Measurements from ENCODE around the gene DTNB.
A peak's percentile ranks its signal among the peaks of the same experiment; 100 is the strongest.

The DTNB gene

DNA sequence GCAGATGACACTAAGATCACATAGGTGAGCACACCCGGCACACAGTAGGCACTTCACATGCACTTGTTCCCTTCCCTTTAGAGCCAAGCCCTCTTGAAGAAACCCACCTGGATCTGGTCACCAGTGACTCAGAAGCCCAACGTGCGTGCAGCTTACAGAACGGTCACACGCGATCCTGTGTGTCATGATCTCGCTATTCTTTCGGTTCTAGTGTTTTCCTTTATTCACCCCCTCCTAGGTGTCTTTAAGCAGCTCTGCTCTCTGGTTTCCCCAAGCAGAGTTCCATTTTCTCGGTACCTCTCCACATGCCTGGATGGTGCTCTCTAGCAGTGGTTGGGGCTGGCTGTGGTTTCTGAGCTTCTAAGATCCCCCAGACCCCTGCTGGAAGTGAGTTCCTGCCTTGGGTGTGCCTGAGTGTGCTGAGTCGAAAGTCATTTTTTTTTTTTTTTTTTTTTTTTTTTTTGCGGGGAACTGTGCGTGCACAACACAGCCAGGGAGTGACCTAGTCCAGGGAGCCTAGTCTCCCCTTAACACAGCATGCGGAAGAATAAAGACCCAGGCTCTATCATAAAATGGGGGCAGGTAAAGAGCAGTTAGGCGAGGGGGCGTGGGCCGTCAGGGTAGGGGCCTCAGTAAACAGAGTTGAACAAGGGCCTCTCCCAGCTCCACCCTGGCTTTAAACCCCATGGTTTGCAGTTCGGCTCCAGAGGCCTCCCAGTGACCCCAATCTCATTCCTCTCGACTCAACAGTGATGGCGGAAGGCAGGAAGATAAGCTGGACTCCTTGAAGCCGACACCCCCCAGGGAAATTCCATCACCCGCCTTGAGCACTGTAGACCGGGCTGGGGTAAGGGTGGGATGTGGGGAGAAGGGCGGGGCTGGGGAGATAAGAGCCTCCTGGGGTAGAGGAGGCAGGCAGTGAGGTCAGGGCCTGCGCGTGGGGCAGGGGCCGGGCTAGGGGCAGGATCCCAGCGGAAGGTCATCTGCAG lies 301.8 kb downstream of the DTNB start:
- DNase-seq (ENCODE audit: low spot score) = no peak

DNA sequence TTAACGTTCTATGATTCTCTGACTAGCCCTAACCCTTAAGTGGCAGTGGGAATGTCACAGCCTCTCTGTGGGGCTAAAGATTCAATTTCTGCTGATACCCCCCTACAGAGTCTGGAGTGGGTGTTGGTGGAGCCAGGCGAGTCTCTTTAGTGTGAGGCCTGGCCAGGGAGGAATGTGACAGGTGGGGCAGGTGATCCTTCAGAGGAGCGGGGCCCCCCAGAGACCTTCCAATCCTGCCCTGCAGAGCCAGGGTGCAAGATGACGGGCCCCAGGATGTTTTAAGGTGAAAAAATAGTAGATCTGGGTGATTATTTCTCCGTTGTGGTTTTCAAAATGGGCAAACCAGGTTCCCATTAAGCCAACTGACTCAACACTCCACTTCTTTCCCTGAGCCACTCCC lies 303.5 kb downstream of the DTNB start:
- DNase-seq (ENCODE audit: low spot score) = no peak

DNA sequence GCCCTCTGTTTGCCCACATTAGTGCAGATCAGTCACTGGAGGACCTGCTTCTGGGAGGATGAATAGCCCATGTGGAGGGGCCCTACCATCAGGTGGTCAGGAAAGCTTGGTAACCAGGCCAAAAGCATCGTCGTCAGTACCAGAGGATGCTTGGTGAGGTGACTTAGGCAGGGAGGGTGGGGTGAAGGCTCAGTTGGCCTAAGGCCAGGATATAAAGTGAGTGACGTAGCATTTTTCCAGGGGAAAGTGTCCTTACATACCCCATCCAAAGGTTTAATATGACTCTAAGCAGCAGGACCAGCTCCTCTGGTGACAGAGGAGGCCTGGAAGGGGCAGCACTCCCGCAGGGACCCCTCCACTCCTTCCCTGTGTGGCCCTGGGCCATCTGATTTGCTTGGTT lies 303.9 kb downstream of the DTNB start:
- no peak for DNase-seq (ENCODE audit: low spot score)

DNA sequence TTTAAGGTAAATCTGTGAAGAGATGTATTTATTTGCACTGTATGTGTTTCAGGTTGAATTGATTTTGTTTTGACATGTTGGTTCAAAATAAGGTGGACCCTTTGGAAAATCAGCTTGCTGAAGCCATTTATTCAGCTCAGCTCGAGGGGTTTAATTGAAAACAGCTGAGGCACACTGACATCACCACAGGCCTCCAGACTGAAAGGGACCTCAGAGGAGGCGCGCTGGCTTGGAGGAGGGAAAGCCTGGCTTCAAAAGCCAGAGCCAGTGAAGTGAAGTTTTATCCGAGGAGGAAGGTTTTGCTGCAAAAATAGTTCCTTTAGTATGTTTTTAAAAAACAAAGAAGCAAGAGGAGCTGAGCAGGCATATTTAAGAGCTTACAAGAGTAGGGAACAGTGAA lies 304.7 kb downstream of the DTNB start:
- no peak for DNase-seq (ENCODE audit: low spot score)

DNA sequence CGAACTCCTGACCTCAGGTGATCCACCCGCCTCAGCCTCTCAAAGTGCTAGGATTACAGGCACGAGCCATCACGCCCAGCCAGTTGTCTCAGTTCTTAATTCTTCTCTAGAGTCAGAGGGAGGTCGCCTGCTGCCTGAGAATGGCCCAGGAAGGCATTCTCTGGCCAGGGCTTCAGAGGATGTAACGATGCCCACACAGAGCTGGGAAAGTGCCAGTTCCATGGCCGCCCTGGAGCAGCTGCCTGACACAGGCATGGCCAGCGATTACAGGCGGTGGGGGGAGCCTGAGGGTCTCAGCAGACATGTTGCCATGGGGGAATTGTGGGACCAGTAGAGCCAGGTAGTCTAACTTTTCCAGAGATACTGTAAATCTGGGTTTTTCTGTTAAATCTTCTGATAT lies 306.1 kb downstream of the DTNB start:
- no peak for DNase-seq (ENCODE audit: low spot score)

DNA sequence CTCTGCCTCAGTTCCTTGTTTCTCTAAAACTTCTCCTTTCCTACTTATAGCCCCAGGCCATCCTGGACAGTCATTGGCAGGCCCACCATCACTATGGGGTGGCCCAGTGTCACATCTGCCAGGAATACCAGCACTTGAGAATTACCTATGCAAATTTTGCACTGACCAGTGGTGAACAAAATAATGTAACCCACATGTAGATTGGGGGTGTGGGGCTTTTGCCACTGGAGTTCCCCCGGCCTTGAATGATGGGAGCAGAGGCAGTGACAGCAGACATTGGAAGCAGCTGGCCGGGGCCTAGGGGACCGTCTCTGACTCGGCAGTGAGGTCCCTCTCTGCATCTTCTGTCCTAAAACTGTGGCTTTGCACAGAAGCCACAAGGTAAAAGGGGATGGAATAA lies 306.7 kb downstream of the DTNB start:
- DNase-seq (ENCODE audit: low spot score) = no peak

DNA sequence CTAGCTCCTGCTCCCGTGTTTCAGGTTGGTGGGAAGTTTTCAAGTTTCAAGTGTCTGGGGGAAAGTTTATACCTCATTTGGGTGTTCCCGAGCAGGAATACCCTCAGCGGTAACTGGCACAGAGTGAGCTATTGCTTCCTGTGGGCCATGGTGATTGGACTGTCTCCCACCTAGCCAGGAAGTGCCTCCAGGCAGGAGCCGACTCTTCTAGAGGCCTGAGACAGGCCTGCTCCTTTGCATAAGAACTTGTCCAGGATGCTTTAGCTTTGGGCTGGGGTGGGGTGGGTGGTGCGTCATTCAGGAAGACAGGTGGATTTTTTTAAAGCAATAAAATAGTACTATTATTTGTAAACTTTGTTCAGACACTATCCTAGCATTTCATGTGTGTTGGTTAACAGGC lies 308.1 kb downstream of the DTNB start:
- no peak for DNase-seq (ENCODE audit: low spot score)

DNA sequence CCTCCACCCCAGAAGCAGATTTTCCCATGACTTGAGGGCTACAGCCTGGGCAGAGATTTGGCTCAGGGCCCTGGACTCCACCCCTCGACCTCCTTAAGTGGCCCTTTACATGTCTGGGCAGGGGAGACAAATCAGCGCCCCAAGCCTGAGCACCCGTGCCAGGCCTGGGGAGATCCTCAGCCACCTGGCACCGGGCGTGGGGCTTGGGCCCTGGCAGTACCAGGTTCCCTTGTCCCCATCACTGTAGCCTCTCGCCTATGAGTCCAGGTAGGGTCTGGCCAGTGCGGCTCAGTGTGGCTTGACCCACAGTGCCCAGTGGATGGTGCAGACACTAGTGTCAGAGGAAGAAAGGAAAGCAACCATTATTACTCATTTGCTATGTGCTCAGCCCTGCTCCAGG lies 309.6 kb downstream of the DTNB start:
- DNase-seq (ENCODE audit: low spot score) = no peak

DNA sequence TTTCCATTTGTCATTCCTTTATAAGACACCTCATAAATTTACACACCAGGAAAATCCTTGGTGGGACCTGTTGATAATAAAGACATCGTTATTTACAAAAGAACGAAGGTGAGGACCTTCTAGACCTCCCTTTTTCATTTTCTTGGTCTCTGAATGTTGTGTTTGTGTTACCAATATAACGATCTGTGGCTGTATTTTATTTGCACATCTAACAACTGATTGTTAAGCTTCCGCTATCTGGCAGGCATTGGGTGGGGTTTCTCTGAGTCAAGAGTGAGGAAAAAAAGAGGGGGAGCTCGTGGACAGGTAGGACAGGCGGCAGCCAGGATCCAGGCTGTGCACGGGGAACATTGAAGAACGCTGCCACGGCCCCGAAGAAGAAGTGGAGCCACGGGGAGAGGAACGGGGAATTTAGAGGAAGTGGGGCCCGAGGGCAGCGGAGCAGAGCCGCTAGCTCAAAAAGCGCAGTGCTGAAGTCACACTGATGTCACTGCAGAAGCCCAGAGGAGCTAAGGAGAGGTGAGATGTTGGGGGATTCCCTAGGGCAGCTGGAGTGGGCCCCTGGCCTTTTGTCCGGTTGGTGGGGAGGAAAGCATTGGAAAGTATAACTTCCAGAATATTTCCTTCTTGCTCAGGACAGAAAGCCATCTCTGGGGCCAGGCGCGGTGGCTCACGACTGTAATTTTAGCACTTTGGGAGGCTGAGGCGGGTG lies 310.8 kb downstream of the DTNB start:
- no peak for DNase-seq (ENCODE audit: low spot score)

DNA sequence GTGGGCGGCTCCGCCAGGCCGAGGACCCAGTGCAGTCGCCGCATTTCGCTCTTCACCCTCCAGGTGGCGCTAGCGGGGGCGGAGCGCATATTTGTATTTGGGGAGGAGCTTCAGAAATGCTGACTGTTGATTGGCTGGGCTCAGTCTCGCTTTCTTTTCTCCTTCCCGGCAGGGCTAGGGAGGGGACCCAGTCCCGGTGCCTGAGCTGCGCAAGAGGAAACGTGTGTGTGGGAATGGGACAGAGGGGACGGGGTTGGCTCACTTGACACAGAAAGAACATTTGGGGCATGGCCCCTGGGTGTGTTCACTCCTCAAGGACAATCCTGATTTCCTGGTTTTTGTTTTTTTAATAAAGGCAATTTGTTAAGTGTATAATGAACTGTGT lies 311.3 kb downstream of the DTNB start:
- peak; percentile 91 for DNase-seq (ENCODE audit: low spot score)

DNA sequence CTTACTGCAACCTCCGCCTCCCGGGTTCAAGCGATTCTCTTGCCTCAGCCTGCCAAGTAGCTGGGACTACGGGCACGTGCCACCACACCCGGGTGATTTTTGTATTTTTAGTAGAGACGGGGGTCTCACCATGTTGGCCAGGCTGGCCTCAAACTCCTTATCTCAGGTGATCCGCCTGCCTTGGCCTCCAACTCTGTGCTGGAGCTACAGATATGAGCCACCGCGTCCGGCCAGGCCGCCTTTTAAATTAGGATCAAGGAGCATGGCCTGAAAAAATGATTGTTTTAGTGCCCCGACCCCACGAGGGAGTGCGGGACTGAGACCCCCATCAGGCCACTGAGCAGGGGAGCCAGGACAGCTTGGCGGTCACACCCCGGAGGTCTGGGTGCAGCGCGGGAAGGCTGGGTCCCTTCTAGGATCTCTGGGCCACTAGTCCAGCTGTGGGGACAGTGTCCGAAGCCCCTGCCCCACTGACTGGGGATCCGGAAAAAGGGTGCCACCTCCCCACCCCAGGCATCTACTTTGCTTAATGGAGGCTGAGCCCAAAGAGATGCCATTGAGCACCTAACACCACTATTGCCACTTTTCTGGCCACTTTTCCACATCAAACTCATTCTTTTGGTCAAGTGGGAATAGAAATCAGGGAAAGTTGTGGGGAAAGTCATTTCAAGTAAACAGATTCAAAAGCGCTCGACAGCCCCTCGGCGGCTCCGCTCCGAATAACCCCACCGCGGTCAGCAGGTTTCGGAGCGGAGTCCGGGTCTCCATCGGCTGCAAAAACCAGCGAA lies 311.9 kb downstream of the DTNB start:
- no peak for DNase-seq (ENCODE audit: low spot score)

DNA sequence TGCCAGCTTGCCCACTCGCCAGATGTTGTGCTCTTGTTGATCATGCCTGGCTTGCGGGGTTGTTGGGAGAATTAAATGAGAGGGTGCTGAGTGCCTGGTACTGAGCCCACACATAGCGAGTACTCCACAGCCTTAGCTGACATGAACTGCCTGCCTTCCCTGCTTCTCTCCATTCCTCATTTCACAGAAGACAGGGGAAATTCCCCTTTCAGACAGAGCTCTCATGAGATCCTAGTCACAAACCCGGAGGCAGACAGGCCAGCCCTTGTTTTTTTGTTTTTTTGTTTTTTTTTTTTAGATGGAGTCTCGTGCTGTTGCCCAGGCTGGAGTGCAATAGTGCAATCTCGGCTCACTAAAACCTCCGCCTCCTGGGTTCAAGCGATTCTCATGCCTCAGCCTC lies 314.5 kb downstream of the DTNB start:
- no peak for DNase-seq (ENCODE audit: low spot score)

DNA sequence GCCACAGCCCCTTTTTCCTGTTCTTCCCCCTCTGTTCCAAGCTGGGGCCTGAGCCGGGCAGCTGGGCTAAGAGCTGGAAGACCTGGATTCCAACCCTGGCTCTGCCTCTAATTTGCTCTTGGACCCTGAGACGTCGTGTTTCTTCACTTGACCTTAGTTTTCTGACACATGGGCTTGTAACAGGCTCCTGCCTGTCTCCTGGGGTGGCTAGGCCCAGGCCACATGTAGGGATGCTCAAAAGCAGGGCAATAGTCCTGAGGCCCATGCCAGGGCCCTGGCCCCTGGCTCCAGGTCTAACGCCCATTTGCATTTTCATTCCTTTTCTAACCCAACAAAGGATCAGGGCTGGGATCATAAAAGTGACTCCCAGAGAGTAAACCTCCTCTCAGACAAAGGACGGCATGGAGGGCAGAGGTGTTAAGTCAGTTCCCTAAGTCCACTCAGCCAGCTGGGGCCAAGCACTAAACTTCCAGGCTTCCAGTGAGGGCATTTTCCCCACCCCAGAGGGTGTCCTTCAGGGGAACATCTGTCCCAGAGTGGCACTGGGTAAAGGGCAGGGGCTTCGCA lies 315.0 kb downstream of the DTNB start:
- DNase-seq (ENCODE audit: low spot score) = no peak

DNA sequence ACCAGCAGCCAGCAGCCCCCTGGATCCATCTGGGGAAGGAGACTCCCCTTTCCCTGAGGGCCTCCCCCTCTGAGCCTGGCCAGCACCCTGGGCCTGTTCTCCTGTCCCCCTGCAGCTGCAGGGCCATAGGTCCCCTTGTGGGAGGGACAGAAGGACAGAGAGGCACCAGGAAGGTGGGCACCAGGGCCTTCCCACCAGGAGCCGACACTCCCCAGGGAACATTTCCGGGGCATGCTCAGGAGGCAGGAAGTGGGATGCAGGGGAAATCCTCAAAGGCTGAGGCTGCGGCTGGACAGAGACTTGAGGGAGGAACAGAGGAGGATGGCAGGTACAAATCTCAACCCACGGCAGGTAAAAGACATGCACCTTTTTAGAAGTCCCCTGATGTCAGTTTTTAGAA lies 317.3 kb downstream of the DTNB start:
- no peak for DNase-seq (ENCODE audit: low spot score)

DNA sequence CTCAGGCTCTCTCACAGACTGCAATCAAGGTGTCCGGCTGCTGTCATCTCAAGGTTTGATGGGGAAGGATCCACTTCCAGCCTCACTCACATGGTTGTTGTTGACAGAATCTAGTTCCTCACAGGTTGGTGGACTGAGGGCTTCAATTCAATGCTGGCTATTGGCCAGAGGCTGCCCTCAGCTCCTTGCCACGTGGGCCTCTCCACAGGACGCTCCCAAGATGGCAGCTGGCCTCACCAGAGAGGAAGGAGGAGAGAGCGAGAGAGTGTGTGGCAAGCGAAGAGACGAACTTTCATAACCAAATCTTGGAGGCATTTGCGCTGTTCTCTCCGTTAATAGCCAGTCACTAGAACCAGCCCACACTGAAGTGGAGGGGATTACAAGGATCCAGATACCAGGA lies 318.1 kb downstream of the DTNB start:
- no peak for DNase-seq (ENCODE audit: low spot score)

DNA sequence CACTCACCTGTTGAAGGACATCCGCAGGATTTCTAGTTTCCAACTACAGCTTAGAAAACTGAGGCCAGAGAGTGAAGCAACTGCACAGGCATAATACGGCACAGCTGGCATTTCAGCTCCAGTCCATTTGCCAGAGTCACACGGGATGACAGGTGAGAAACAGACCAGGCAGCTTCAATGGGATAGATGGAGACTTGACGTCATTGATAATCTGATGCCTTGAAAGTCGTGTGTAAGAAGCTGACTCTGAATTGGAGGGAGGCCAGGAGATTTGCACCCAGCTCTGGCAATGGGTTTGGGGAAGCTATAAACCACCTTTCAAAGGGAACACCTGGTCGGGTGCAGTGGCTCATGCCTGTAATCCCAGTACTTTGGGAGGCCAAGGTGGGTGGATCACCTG lies 319.3 kb downstream of the DTNB start:
- no peak for DNase-seq (ENCODE audit: low spot score)

DNA sequence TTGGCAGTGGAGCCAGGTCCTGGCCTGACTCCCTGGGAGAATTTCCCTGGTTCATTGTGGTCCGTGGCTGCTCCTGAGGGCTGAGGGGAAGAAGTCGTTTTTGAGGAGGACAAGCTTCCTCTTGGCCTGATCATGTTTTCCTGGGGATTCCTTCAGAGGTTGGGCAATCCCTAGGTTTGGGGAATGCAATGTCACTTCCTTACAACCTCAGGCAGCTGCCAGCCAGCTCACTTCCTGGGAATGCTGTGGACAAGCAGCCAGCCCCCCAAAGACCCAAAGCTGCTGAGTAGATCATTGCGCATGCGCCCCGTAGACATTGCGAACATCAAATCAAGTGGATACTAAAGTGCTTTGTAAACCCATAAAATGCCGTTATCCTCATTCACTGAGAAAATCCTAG lies 324.0 kb downstream of the DTNB start:
- no peak for DNase-seq (ENCODE audit: low spot score)

DNA sequence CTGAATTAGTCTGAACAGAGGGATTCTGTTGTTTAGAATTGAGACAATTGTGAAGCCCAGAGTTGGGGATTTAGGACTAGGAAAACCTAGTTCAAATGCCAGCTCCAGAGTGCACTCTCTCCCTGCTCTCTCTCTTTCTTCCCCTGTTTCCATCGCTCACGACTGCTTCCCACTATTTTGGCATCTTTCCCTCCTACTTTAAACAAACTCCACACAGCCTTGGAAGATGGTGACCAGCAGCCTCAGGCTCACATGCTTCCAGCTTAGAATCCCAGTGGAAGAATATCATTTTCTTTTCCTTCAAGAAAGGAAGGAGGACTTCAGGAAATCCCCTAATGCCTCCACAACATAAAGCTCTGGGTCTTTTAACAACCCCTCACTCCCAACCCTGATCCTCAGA lies 325.5 kb downstream of the DTNB start:
- no peak for DNase-seq (ENCODE audit: low spot score)

DNA sequence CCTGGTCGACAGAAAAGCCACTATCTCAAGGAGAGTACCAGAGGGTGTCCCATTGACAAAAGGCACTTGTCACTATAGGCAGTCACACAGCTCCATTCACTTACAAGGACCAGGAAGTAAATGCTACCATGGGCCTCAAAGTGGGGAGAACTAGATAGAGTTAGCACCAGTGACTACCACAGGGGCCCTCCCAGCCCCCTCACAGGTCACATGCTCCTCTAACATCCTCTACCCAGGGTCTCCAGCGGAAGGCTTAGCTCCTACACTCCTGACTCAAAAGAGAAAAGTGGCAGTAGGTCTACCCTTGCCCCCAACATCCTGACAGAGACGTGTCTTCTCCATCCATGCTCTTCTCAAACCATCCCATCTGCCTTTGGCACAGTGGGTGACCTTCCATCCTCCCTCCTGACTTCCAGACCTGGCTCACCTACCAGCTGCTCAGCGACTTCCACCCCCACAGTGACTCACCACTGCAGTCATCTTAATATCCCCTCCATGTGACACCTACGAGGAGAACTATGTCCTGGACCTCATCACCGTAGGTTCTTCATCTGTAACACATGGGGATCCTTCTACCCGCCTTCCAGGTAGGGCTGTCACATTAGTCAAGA lies 326.1 kb downstream of the DTNB start:
- no peak for DNase-seq (ENCODE audit: low spot score)

DNA sequence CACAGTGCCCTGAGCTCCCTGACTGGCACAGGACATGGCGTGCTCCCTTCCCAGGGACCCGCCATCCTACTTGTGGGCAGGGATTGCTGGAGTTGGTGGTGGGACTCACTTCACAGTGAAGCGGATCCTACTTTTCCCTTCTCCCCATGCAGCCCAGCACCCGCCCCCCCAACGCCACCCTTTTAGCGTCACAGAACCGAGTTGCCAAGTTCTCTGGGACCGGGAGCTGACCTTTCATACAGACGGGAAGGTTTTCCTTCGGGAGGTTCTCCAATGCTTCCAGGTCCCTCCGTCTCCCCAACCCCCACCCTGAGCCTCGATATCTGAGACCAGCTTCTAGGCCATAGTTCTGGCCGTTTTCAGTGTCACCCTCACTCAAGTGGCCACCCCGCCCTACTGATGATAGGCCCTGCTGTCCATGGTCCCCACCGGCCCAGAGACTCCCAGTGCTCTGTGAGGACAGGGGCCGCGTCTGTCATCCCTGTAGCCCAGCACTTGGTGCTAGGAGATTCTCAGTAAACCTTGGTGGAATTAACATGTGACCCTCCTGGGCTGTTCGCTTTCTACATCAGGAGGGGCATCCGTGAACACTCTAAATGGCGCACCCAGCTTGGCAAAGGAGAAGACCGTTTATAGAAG lies 330.1 kb downstream of the DTNB start:
- no peak for DNase-seq (ENCODE audit: low spot score)
